K562 (cell line): ENCODE results near the gene RAB1B. TPM values are rescaled to one million over a fixed set of nuclear protein-coding genes. Genes with fewer than 3 reads are reported as not detected.

Experiments used
- ATAC-seq: fragments of 200-7000 bp; cut with Tn5 transposase; 3 replicates; pipeline ENCODE4 v1.9.1; 2020; ENCODE audit warnings: moderate library complexity
- BruUV-seq: library from RNA; stranded (reverse); fragments of 400-500 nt; replicated peaks from 2 replicates; lab custom pipeline; 2021; lab: Mats Ljungman, UMichigan
- CTCF ChIA-PET: fragments of 300-600 bp; formaldehyde crosslinking; extraction: SDS; loops from one replicate; lab custom pipeline; 2021; ENCODE audit warnings: low intra/inter-chr PET ratio; lab: Yijun Ruan, JAX
- POLR2A ChIA-PET: fragments of 300-600, 350-650 bp; sonication (Branson Sonifier 250); formaldehyde crosslinking; extraction: SDS; loops from one replicate; lab custom pipeline; 2021; ENCODE audit warnings: antibody characterized with exemption, inconsistent platforms; lab: Yijun Ruan, JAX
- DNase-seq, 4 experiments: peaks; one replicate each; pipeline versions ENCODE4 v3.0.0 to v3.0.0-alpha.2; 2011 to 2018; ENCODE audit warnings: low spot score in 3 of 4, mixed read lengths in 3 of 4; ENCODE audit errors: extremely low read depth in 1 of 4
- FAIRE-seq: peaks from 2 replicates; lab custom pipeline; 2011; peaks lifted over from hg19 to GRCh38; lab: Jason Lieb, UNC
- H2AFZ ChIP-seq: 2 replicates; pipeline ENCODE4 v1.6.0; 2011; ENCODE audit warnings: low read depth, low read length, control low read depth, inconsistent platforms
- H3K27ac ChIP-seq: fragments of 200-600 bp; 3 replicates; pipeline ENCODE4 v1.8.0; 2011; ENCODE audit warnings: low read depth, mild to moderate bottlenecking, control low read depth, inconsistent platforms, low read length, moderate library complexity, mixed read lengths; ENCODE audit errors: extremely low read depth
- H3K27me3 ChIP-seq, 2 experiments: fragments of 300-600 bp in 1 of 2; 2 replicates in 1 of 2; 3 replicates in 1 of 2; pipeline versions ENCODE4 v1.6.0 to v1.8.0; 2011; ENCODE audit warnings: inconsistent platforms in 2 of 2, low read length in 2 of 2, mild to moderate bottlenecking in 1 of 2, mixed read lengths in 1 of 2, moderate library complexity in 1 of 2; ENCODE audit not compliant: control insufficient read depth in 2 of 2, insufficient read depth in 2 of 2
- H3K36me3 ChIP-seq: fragments of 300-600 bp; 3 replicates; pipeline ENCODE4 v1.8.0; 2011; ENCODE audit warnings: mild to moderate bottlenecking, low read length, inconsistent platforms; ENCODE audit not compliant: control insufficient read depth, insufficient read depth
- H3K4me1 ChIP-seq, 2 experiments: fragments of 200-600 bp in 1 of 2; replicated peaks in 1 of 2; 2 replicates in 1 of 2; 3 replicates in 1 of 2; pipeline versions ENCODE4 v1.5.1 to v1.8.0; 2011; ENCODE audit warnings: inconsistent platforms in 2 of 2, low read length in 2 of 2, mild to moderate bottlenecking in 1 of 2, mixed read lengths in 1 of 2, moderate library complexity in 1 of 2; ENCODE audit not compliant: control insufficient read depth in 2 of 2, insufficient read depth in 2 of 2
- H3K4me2 ChIP-seq: 2 replicates; pipeline ENCODE4 v1.6.1; 2011; ENCODE audit warnings: low read length, control low read depth, inconsistent platforms, mixed read lengths; ENCODE audit not compliant: insufficient read depth
- H3K4me3 ChIP-seq: fragments of 200-600 bp; sonication (generic), shearing (Covaris generic); 2 replicates; pipeline ENCODE4 v1.5.1; 2016; ENCODE audit warnings: control low read depth, inconsistent platforms
- H3K79me2 ChIP-seq: fragments of 200-600 bp; 3 replicates; pipeline ENCODE4 v1.8.0; 2011; ENCODE audit warnings: low read length, inconsistent platforms; ENCODE audit not compliant: control insufficient read depth, insufficient read depth
- H3K9ac ChIP-seq, 2 experiments: 2 replicates each; pipeline versions ENCODE4 v1.6.0 to v1.6.1; 2011; ENCODE audit warnings: low read depth in 2 of 2, low read length in 2 of 2, control low read depth in 1 of 2, inconsistent platforms in 1 of 2, mild to moderate bottlenecking in 1 of 2, mixed read lengths in 1 of 2; ENCODE audit not compliant: insufficient read depth in 1 of 2
- H3K9me1 ChIP-seq: one replicate; pipeline ENCODE4 v1.6.0; 2011; ENCODE audit warnings: inconsistent platforms, mild to moderate bottlenecking, low read length, moderate library complexity; ENCODE audit not compliant: control insufficient read depth, insufficient read depth
- H3K9me3 ChIP-seq: replicated peaks from 2 replicates; pipeline ENCODE4 v1.5.1; 2011; ENCODE audit warnings: low read depth, low read length, inconsistent platforms; ENCODE audit not compliant: control insufficient read depth, insufficient read depth
- H4K20me1 ChIP-seq: replicated peaks from 2 replicates; pipeline ENCODE4 v1.6.1; 2011; ENCODE audit warnings: low read length, inconsistent platforms, mixed read lengths; ENCODE audit not compliant: control insufficient read depth, insufficient read depth
- CEBPG ChIP-seq, 3 experiments: fragments of 200-800 bp in 1 of 3; sonication (Bioruptor generic) in 1 of 3; sonication (generic) in 1 of 3; formaldehyde crosslinking in 1 of 3; IDR thresholded peaks in 2 of 3; conservative IDR thresholded peaks in 1 of 3; 2 replicates each; pipeline versions ENCODE4 v1.6.1 to v1.8.0; 2016 to 2022; ENCODE audit warnings: missing compliant biosample characterization in 2 of 3, missing genetic modification characterization in 2 of 3, mild to moderate bottlenecking in 1 of 3, missing genetic modification reagents in 1 of 3
- CREB1 ChIP-seq, 2 experiments: sonication (generic) in 1 of 2; formaldehyde crosslinking in 1 of 2; IDR thresholded peaks; 2 replicates each; pipeline versions ENCODE4 v1.6.1 to v1.8.0; 2012 to 2022; ENCODE audit warnings: inconsistent platforms in 1 of 2, mild to moderate bottlenecking in 1 of 2, missing genetic modification reagents in 1 of 2, moderate library complexity in 1 of 2
- FOXJ3 ChIP-seq: sonication (generic); formaldehyde crosslinking; IDR thresholded peaks from 2 replicates; pipeline ENCODE4 v1.4.0; 2020; ENCODE audit warnings: mild to moderate bottlenecking, missing genetic modification reagents
- NR2F6 ChIP-seq: fragments of 450-650 bp; formaldehyde crosslinking; IDR thresholded peaks from 2 replicates; pipeline ENCODE4 v1.4.0; 2020; ENCODE audit warnings: mild to moderate bottlenecking
- PTRF ChIP-seq: fragments of 450-650 bp; IDR thresholded peaks from 2 replicates; pipeline ENCODE4 v1.6.1; 2016; ENCODE audit warnings: mild to moderate bottlenecking, missing genetic modification characterization, missing compliant biosample characterization
- RBM34 ChIP-seq: fragments of 200-400 bp; formaldehyde crosslinking; IDR thresholded peaks from 2 replicates; pipeline ENCODE4 v1.6.1; 2018; ENCODE audit warnings: low read length, borderline replicate concordance; ENCODE audit not compliant: insufficient read depth
- STAT5A ChIP-seq: IDR thresholded peaks from 2 replicates; pipeline ENCODE4 v1.6.1; 2012; ENCODE audit warnings: low read length, inconsistent platforms, borderline replicate concordance
- TEAD2 ChIP-seq: fragments of 450-650 bp; IDR thresholded peaks from 2 replicates; pipeline ENCODE4 v1.6.1; 2016; ENCODE audit warnings: missing genetic modification characterization, control low read depth, missing compliant biosample characterization
- ZFX ChIP-seq: sonication (generic); formaldehyde crosslinking; IDR thresholded peaks from 2 replicates; pipeline ENCODE4 v1.8.0; 2022; ENCODE audit warnings: mild to moderate bottlenecking, missing genetic modification reagents, moderate library complexity
- ZNF282 ChIP-seq: sonication (generic); formaldehyde crosslinking; IDR thresholded peaks from 2 replicates; pipeline ENCODE4 v1.8.1; 2023; ENCODE audit warnings: missing genetic modification reagents
- ZNF77 ChIP-seq: fragments of 250-450 bp; sonication (Bioruptor Pico); IDR thresholded peaks from 2 replicates; pipeline ENCODE4 v1.5.0; 2020
- WGBS: fragments of 100-300 bp; shearing (Covaris generic); methylation state at CpG from one replicate; pipeline ENCODE4 v1.1.6; 2016; ENCODE audit warnings: low coverage, mixed read lengths; ENCODE audit not compliant: insufficient coverage; ENCODE audit errors: missing lambda C conversion rate; 5-methylcytosine and 5-hydroxymethylcytosine counted together
- in situ Hi-C: fragments of 300-500 bp; cut with MboI; formaldehyde crosslinking; loops from 4 replicates; pipeline ENCODE4 v1.15.0; 2018; ENCODE audit warnings: inconsistent platforms, mixed read lengths
- intact Hi-C: fragments of 100-400 bp; cut with micrococcal nuclease; formaldehyde crosslinking; loops from 2 replicates; pipeline ENCODE4 v1.14.2; 2022
- polyA plus RNA-seq, 8 experiments: library from polyadenylated mRNA; depleted of rRNA in 4 of 8; stranded (reverse) in 5 of 8; unstranded in 3 of 8; fragments of >200 nt; fragmentation: Nextera tagmentation in 2 of 8; fragmentation: Illumina TruSeq in 1 of 8; extraction: Ambion mirVana in 2 of 8; extraction: Trizol in 1 of 8; gene quantifications; 2 replicates each; pipeline versions ENCODE4 v1.2.1 to v1.2.3, GENCODE V29; 2011 to 2014; ENCODE audit warnings: inconsistent platforms in 1 of 8, missing spikeins in 1 of 8
- total RNA-seq, 7 experiments: library from RNA; depleted of rRNA in 6 of 7; stranded (reverse); fragments of >200 nt in 6 of 7; fragmentation: Illumina TruSeq in 2 of 7; extraction: Trizol in 2 of 7; gene quantifications; 2 replicates each; pipeline versions ENCODE4 v1.2.1 to v1.2.3, GENCODE V29; 2011 to 2021; ENCODE audit warnings: low replicate concordance in 1 of 7
- TF ChIP-seq, protein P1 (sequence below): sonication (generic); formaldehyde crosslinking; IDR thresholded peaks from 2 replicates; pipeline ENCODE4 v1.8.1; 2023; ENCODE audit warnings: missing genetic modification reagents, mild to moderate bottlenecking, borderline replicate concordance

Gene RAB1B
- total and polyA plus RNA-seq, 9 of the 15 experiments (the other 6 are each of a cell fraction or from before 2014, with no cell fraction given), result 5.6 to 146 (median 98.6) TPM

DNA sequence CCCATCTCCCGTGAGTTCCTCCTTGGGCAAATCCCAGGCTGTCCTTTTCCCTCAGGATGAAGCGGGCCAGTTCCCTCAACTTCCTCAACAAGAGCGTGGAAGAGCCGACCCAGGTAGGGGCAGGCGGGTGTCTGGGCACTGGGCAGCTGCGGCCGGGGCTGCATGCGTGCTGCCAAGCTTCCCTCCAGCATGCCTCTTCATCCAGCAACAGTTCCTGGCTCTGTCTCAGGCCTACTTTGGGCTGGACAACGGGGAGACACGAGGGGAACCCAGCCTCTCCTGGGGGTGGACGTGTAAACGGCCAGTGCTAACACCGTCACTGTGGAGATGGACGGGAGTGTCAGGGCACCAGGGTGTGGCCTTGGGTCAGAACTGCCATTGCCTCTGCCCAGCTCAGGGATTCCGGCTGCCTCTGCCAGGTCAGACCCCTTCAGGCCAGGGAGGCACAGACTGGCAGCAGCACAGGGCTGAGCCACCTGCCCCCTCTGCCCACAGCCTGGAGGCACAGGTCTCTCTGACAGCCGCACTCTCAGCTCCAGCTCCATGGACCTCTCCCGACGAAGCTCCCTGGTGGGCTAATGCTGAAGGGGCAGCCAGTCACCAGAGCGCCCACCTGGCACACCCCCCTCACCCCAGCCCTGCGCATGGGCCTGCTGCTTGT is 1.9 kb upstream of the RAB1B start:
- Histone ChIP-seq H3K27ac (no peak overlapping the region), H3K27me3 (no peaks in the 10 kb centered on the region), H3K79me2 (peaks cover 28% of the 10 kb centered on the region), H3K4me2 (peak overlapping the region; percentile 98; the same call in 1 of the 2 replicates), H3K9ac (peak overlapping the region in 1 of 2 experiments; percentile 86; a peak in 2 of 4 replicates), H3K4me3 (no peak overlapping the region), H3K9me3 (no peaks in the 10 kb centered on the region), H3K4me1 (peaks cover 5 to 47% of the 10 kb centered on the region in 2 experiments; a peak in 4 of 5 replicates), H4K20me1 (peaks cover 10% of the 10 kb centered on the region; the same call in 1 of the 2 replicates)
- CTCF ChIA-PET, result no interaction called here
- WGBS, result 75% methylated on average over 14 of the region's 20 CpGs
- DNase-seq (no peak), FAIRE-seq (no peak), ATAC-seq (no peak)
- in situ Hi-C loops (no loop called here), intact Hi-C loops (no loop called here)
- no TSS peak for BruUV-seq
- POLR2A ChIA-PET, result interaction anchor here (0.6 to 2.2 kb wide), 3 partner anchors 15 to 47 kb away, joined by 3 to 11 read pairs (median 4); no protein-coding TSS in a partner anchor
- TF ChIP-seq RBM34, result no peak
- TF ChIP-seq, protein P1, sequence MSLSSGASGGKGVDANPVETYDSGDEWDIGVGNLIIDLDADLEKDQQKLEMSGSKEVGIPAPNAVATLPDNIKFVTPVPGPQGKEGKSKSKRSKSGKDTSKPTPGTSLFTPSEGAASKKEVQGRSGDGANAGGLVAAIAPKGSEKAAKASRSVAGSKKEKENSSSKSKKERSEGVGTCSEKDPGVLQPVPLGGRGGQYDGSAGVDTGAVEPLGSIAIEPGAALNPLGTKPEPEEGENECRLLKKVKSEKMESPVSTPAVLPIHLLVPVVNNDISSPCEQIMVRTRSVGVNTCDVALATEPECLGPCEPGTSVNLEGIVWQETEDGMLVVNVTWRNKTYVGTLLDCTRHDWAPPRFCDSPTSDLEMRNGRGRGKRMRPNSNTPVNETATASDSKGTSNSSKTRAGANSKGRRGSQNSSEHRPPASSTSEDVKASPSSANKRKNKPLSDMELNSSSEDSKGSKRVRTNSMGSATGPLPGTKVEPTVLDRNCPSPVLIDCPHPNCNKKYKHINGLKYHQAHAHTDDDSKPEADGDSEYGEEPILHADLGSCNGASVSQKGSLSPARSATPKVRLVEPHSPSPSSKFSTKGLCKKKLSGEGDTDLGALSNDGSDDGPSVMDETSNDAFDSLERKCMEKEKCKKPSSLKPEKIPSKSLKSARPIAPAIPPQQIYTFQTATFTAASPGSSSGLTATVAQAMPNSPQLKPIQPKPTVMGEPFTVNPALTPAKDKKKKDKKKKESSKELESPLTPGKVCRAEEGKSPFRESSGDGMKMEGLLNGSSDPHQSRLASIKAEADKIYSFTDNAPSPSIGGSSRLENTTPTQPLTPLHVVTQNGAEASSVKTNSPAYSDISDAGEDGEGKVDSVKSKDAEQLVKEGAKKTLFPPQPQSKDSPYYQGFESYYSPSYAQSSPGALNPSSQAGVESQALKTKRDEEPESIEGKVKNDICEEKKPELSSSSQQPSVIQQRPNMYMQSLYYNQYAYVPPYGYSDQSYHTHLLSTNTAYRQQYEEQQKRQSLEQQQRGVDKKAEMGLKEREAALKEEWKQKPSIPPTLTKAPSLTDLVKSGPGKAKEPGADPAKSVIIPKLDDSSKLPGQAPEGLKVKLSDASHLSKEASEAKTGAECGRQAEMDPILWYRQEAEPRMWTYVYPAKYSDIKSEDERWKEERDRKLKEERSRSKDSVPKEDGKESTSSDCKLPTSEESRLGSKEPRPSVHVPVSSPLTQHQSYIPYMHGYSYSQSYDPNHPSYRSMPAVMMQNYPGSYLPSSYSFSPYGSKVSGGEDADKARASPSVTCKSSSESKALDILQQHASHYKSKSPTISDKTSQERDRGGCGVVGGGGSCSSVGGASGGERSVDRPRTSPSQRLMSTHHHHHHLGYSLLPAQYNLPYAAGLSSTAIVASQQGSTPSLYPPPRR (CRISPR knock-in tag), result no peak
- no peak for TF ChIP-seq PTRF (tag)
- TF ChIP-seq CREB1 (IDR thresholded peaks at IDR 0.05), result no peak
- no peak for TF ChIP-seq CREB1 (CRISPR knock-in tag; IDR thresholded peaks at IDR 0.05)
- TF ChIP-seq TEAD2 (tag), result no peak
- TF ChIP-seq STAT5A, result no peak
- TF ChIP-seq CEBPG (CRISPR knock-in tag; IDR thresholded peaks at IDR 0.05), result no peak
- TF ChIP-seq CEBPG (tag; conservative IDR thresholded peaks at IDR 0.05 in 1 of 2, IDR thresholded peaks at IDR 0.05 in 1 of 2), result no peak
- TF ChIP-seq ZNF282 (CRISPR knock-in tag), result no peak
- no peak for TF ChIP-seq ZFX (CRISPR knock-in tag)
- no peak for TF ChIP-seq NR2F6 (CRISPR knock-in tag)
- no peak for TF ChIP-seq ZNF77
- no peak for TF ChIP-seq FOXJ3 (CRISPR knock-in tag)
- TF ChIP-seq, all 486 proteins: peak for 0
- H3K9me1 ChIP-seq, result no peaks in the 10 kb centered on the region
- H2AFZ ChIP-seq, result no peak overlapping the region
- peaks cover 65% of the 10 kb centered on the region; the same call in 2 of the 3 replicates for H3K36me3 ChIP-seq
